Lung (tissue), 16 donors: ENCODE measurements around the gene WFDC10A. TPM values are rescaled to one million over a fixed set of nuclear protein-coding genes. Genes with fewer than 3 reads are reported as not detected.
"Not testable (repeated sequence)": the region's sequence is repeated elsewhere in the genome, so short reads cannot be mapped to it uniquely, and the experiment has no call there.

Experiments used
- ATAC-seq: fragments of 200-7000 bp; cut with Tn5 transposase; one replicate; pipeline ENCODE4 v1.9.1; 2020; ENCODE audit warnings: moderate number of reproducible peaks; ENCODE audit not compliant: insufficient read depth, low FRiP score
- DNase-seq, 3 donors: peaks; one replicate each; pipeline ENCODE4 v3.0.0-alpha.2; 2013 to 2017
- H3K27ac ChIP-seq, 2 donors: one replicate each; pipeline ENCODE4 v1.5.1; 2013; ENCODE audit warnings: mild to moderate bottlenecking in 2 of 2, moderate library complexity in 2 of 2, control low read depth in 1 of 2, inconsistent platforms in 1 of 2, low read depth in 1 of 2, low read length in 1 of 2
- H3K27me3 ChIP-seq, 3 donors: one replicate each; pipeline ENCODE4 v1.5.1; 2013; ENCODE audit warnings: low read length in 2 of 3; ENCODE audit not compliant: control insufficient read depth in 3 of 3, insufficient read depth in 3 of 3
- H3K36me3 ChIP-seq, 4 donors: one replicate each; pipeline ENCODE4 v1.5.1; 2013; ENCODE audit warnings: low read length in 4 of 4, mild to moderate bottlenecking in 1 of 4, moderate library complexity in 1 of 4; ENCODE audit not compliant: control insufficient read depth in 4 of 4, insufficient read depth in 4 of 4
- H3K4me1 ChIP-seq, 5 donors: one replicate each; pipeline ENCODE4 v1.5.1; 2013; ENCODE audit warnings: low read length in 5 of 5, mild to moderate bottlenecking in 2 of 5, moderate library complexity in 1 of 5; ENCODE audit not compliant: control insufficient read depth in 5 of 5, insufficient read depth in 5 of 5
- H3K4me3 ChIP-seq: one replicate; pipeline ENCODE4 v1.5.1; 2013; ENCODE audit warnings: mild to moderate bottlenecking, control low read depth, moderate library complexity
- H3K9ac ChIP-seq, 2 donors: one replicate each; pipeline ENCODE4 v1.5.1; 2013; ENCODE audit warnings: low read length in 2 of 2, control low read depth in 1 of 2; ENCODE audit not compliant: insufficient read depth in 1 of 2
- H3K9me3 ChIP-seq, 4 donors: one replicate each; pipeline ENCODE4 v1.5.1; 2013; ENCODE audit warnings: low read length in 3 of 4, mild to moderate bottlenecking in 1 of 4, moderate library complexity in 1 of 4; ENCODE audit not compliant: control insufficient read depth in 4 of 4, insufficient read depth in 3 of 4
- CTCF ChIP-seq: IDR thresholded peaks from 2 replicates; pipeline ENCODE4 v1.5.1; 2012; ENCODE audit warnings: mild to moderate bottlenecking; ENCODE audit errors: control extremely low read depth, extremely low read depth
- WGBS, 2 donors: extraction: QIAGEN DNeasy Blood & Tissue Kit; methylation state at CpG; one replicate each; pipeline ENCODE4 v1.1.7; 2013; 5-methylcytosine and 5-hydroxymethylcytosine counted together
- long read RNA-seq, 5 donors: transcript quantifications; one replicate each; lab custom pipeline, GENCODE V29; 2026
- polyA plus RNA-seq, 2 donors: library from polyadenylated mRNA; stranded (reverse); fragments of 200-250 nt; gene quantifications; one replicate each; pipeline ENCODE4 v1.2.1, GENCODE V29; 2013
- total RNA-seq, 2 donors: library from RNA; depleted of rRNA in 1 of 2; stranded (reverse); fragments of >200 nt in 1 of 2; gene quantifications; one replicate each; pipeline ENCODE4 v1.2.1, GENCODE V29; 2014 to 2021
- donor health status: control.
- donor health status: control.
- donor health status: Bipolar disorder and iron deficiency.
- donor health status: healthy.
- donor health status: DM: yes; HTN: yes; CAD: no.

Gene WFDC10A
- not detected for total RNA-seq
- not detected for polyA plus RNA-seq
- long read RNA-seq, donor 1: 0 reads
- long read RNA-seq, donor 2, partial matches to known transcripts: 8 of 8 reads
- long read RNA-seq, donor 2, other reads (novel, unspliced or antisense): 0 of 8 reads
- long read RNA-seq, donor 3: 0 reads
- long read RNA-seq, donor 4: 0 reads
- long read RNA-seq, donor 5: 0 reads

- no peak for ATAC-seq
- H3K36me3 ChIP-seq: no peaks in the 10 kb centered on the region
- TF ChIP-seq CTCF: peak; percentile 29
- no peaks in the 10 kb centered on the region for H3K27me3 ChIP-seq
- no peak within 1 kb of the TSS for H3K27ac ChIP-seq
- H3K9me3 ChIP-seq: no peaks in the 10 kb centered on the region
- H3K4me3 ChIP-seq: no peak within 1 kb of the TSS
- H3K4me1 ChIP-seq: no peaks in the 10 kb centered on the region
- no peak within 1 kb of the TSS for H3K9ac ChIP-seq
- peak; percentile 24 to 40 (median 40) for DNase-seq
- WGBS, 2 donors: 11 to 12% methylated on average over 9 of the region's 9 CpGs
Measured at GRCh38 chr20:45629496-45630100, at the start of gene WFDC10A. Gene WFDC10A (plus strand): TSS chr20:45629739. CDS start chr20:45629814, 75 bp downstream.

DNA sequence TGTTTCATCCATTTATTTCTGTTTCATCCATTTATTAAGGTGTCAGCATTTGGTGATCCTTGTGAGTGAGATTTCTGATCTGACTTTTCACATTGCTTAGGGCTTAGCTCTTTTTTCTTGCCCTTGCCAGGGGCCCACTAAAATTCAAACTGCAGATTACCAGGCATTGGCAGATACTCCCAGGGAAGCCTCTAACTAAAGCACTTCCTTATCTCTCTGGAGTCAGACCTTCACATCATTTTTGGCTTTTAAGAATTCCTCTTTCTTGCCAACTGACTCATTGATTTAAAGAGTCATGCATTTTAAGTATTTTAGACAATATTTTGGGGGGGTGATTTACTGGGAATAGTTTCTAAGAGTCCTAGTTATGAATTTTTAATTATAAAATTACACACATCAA lies 47.8 kb upstream of the WFDC10A start:
- no peak for DNase-seq
- Histone ChIP-seq H3K4me3 (no peak overlapping the region), H3K4me1 (no peaks in the 10 kb centered on the region), H3K27me3 (peaks cover 0 to 3% (median 0%) of the 10 kb centered on the region in 3 donors), H3K36me3 (no peaks in the 10 kb centered on the region), H3K9ac (no peak overlapping the region), H3K9me3 (no peaks in the 10 kb centered on the region), H3K27ac (no peak overlapping the region)
- no peak for ATAC-seq
- no peak for TF ChIP-seq CTCF

- no peak overlapping the region for H3K4me3 ChIP-seq
- WGBS, 2 donors: 59 to 75% methylated on average over 3 of the region's 3 CpGs
- no peak for DNase-seq
- no peak for TF ChIP-seq CTCF
- no peak for ATAC-seq
- no peaks in the 10 kb centered on the region for H3K4me1 ChIP-seq
- no peak overlapping the region for H3K27ac ChIP-seq
- no peaks in the 10 kb centered on the region for H3K36me3 ChIP-seq
- no peaks in the 10 kb centered on the region for H3K9me3 ChIP-seq
- H3K27me3 ChIP-seq: peaks cover 0 to 3% (median 0%) of the 10 kb centered on the region in 3 donors
- H3K9ac ChIP-seq: no peak overlapping the region
Measured at GRCh38 chr20:45583502-45583901, 46.0 kb upstream of the WFDC10A start.

- H3K27me3 ChIP-seq, H3K27ac ChIP-seq, H3K9ac ChIP-seq, DNase-seq, H3K36me3 ChIP-seq, H3K4me3 ChIP-seq, ATAC-seq, H3K4me1 ChIP-seq, H3K9me3 ChIP-seq: not testable (repeated sequence)
- WGBS, 2 donors: 84 to 91% methylated on average over 5 of the region's 5 CpGs
Measured at GRCh38 chr20:45584294-45584693, 45.2 kb upstream of the WFDC10A start.

GRCh38 chr20:45585986-45586385 lies 43.6 kb upstream of the WFDC10A start:
- not testable (repeated sequence) for H3K9ac ChIP-seq, H3K27me3 ChIP-seq, ATAC-seq, H3K4me1 ChIP-seq, DNase-seq, H3K9me3 ChIP-seq, H3K4me3 ChIP-seq, H3K36me3 ChIP-seq, H3K27ac ChIP-seq
- 73 to 90% methylated on average over 5 of the region's 5 CpGs for WGBS, 2 donors
